ENCODE results near the gene SMCO2. TPM values are rescaled to one million over a fixed set of nuclear protein-coding genes. Genes with fewer than 3 reads are reported as not detected.
A peak's percentile ranks its signal among the peaks of the same experiment; 100 is the strongest.

Gene SMCO2
- total RNA-seq, 1 experiment from 2014 or later, result 0.20 TPM

DNA sequence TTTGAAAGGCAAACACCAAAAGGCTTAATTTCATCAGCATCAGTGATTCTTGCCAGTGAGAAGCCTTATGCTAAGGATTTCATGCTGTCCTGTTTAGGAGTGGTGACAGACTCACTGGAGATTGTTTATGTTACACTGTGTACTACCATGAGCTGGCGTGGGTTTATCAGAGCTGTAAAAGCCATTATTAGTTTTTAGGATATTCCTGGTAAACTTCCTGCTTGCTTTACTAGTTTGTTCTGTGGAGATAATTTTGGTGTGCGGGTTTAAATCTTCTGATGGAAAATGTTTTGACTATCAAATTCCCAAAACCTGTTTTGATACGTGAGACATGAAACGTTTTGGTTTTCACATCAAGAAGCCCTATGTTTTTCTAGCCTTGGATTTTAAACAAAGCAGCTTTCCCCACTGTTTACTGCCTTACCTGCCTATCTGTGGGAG, 92.7 kb downstream of the SMCO2 start:
- no peak overlapping the region for H4K8ac ChIP-seq (replicated peaks; ENCODE audit: insufficient read length, low read depth, low read length)
- H2BK5ac ChIP-seq (ENCODE audit: insufficient read length, low read length), result no peak overlapping the region
- H2BK15ac ChIP-seq (ENCODE audit: low read depth, low read length), result no peak overlapping the region
- TF ChIP-seq, protein P1, sequence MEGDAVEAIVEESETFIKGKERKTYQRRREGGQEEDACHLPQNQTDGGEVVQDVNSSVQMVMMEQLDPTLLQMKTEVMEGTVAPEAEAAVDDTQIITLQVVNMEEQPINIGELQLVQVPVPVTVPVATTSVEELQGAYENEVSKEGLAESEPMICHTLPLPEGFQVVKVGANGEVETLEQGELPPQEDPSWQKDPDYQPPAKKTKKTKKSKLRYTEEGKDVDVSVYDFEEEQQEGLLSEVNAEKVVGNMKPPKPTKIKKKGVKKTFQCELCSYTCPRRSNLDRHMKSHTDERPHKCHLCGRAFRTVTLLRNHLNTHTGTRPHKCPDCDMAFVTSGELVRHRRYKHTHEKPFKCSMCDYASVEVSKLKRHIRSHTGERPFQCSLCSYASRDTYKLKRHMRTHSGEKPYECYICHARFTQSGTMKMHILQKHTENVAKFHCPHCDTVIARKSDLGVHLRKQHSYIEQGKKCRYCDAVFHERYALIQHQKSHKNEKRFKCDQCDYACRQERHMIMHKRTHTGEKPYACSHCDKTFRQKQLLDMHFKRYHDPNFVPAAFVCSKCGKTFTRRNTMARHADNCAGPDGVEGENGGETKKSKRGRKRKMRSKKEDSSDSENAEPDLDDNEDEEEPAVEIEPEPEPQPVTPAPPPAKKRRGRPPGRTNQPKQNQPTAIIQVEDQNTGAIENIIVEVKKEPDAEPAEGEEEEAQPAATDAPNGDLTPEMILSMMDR (conservative IDR thresholded peaks at IDR 0.05), result no peak
- H3K9me3 ChIP-seq (ENCODE audit: control insufficient read depth, low read depth, low read length), result no peaks in the 10 kb centered on the region
- Mint-ChIP-seq H3K36me3 (ENCODE audit: insufficient read depth in 1 of 3, low read depth in 3 of 3) (peaks cover under 1 to 7% (median 3%) of the 10 kb centered on the region in 3 experiments; a peak in 6 of 7 replicates), H3K9me3 (no peaks in the 10 kb centered on the region), H3K4me1 (peaks cover 22 to 27% of the 10 kb centered on the region in 2 experiments), H3K27ac (peak overlapping the region in 2 of 3 experiments; percentile 10 to 13; a peak in 2 of 7 replicates), H3K4me3 (no peak overlapping the region), H3K27me3 (ENCODE audit: low read depth) (no peaks in the 10 kb centered on the region)
- H3K4me1 ChIP-seq (ENCODE audit: insufficient read depth, low read length), result no peaks in the 10 kb centered on the region; the same call in 1 of the 2 replicates
- no peak overlapping the region for H3K4ac ChIP-seq (ENCODE audit: low read depth, low read length)
- no peak overlapping the region for H3K9ac ChIP-seq (ENCODE audit: extremely low read depth, insufficient read length, low read length)
- no peak overlapping the region for H3K27ac ChIP-seq (ENCODE audit: insufficient read length, low read depth, low read length)
- no peak overlapping the region for H4K5ac ChIP-seq (ENCODE audit: insufficient read length, low read depth, low read length)
- no peaks in the 10 kb centered on the region for H3K27me3 ChIP-seq (ENCODE audit: insufficient read depth, low read length)
- H3K18ac ChIP-seq (ENCODE audit: insufficient read length, low read depth, low read length), result no peak overlapping the region
- H2BK120ac ChIP-seq (ENCODE audit: low read depth, low read length, poor library complexity, severe bottlenecking), result no peak overlapping the region
- no peak overlapping the region for H2AK5ac ChIP-seq (ENCODE audit: insufficient read length, low read length)
- no peaks in the 10 kb centered on the region for H4K20me1 ChIP-seq (ENCODE audit: control insufficient read depth, insufficient read depth, insufficient read length)
- H3K79me2 ChIP-seq (ENCODE audit: insufficient read depth, low read length), result no peaks in the 10 kb centered on the region
- peaks cover 4% of the 10 kb centered on the region for H3K79me1 ChIP-seq (ENCODE audit: insufficient read depth, low read depth, low read length, poor library complexity, severe bottlenecking)
- H3K14ac ChIP-seq (ENCODE audit: insufficient read depth, low read length), result no peak overlapping the region
- no peak overlapping the region for H2AFZ ChIP-seq (ENCODE audit: low read length)
- H3K23me2 ChIP-seq (ENCODE audit: insufficient read length, low read depth, low read length, poor library complexity, severe bottlenecking), result no peaks in the 10 kb centered on the region
- no CpG with 5 or more reads among the region's 4 CpGs for WGBS (ENCODE audit: extremely low coverage, insufficient read length, low lambda C conversion rate)
- DNase-seq, result no peak
- H2BK20ac ChIP-seq (ENCODE audit: low read depth, low read length, poor library complexity, severe bottlenecking), result no peak overlapping the region
- H2BK12ac ChIP-seq (ENCODE audit: insufficient read length, low read depth, low read length), result no peak overlapping the region
- no peak overlapping the region for H3T11ph ChIP-seq (ENCODE audit: low read length)
- H4K91ac ChIP-seq (ENCODE audit: insufficient read length, low read depth, low read length), result no peak overlapping the region
- no peak overlapping the region for H3K4me2 ChIP-seq (ENCODE audit: insufficient read depth, insufficient read length, low read length)
- no peak overlapping the region for H3K56ac ChIP-seq (ENCODE audit: insufficient read length, low read depth, low read length)
- no peak overlapping the region for H3K23ac ChIP-seq (ENCODE audit: insufficient read length, low read depth, low read length)
